Stomach (tissue), 9 donors: ENCODE results near the gene NME8. TPM values are rescaled to one million over a fixed set of nuclear protein-coding genes. Genes with fewer than 3 reads are reported as not detected.

Experiments used
- DNase-seq, 2 donors: peaks; one replicate each; pipeline versions ENCODE4 v3.0.0 to v3.0.0-alpha.2; 2013 to 2019
- H3K27ac ChIP-seq, 5 donors: fragments of 200-600 bp in 4 of 5; sonication (generic) in 4 of 5; one replicate each; pipeline ENCODE4 v1.5.1; 2013 to 2019; ENCODE audit warnings: mild to moderate bottlenecking in 1 of 5, moderate library complexity in 1 of 5
- H3K27me3 ChIP-seq, 3 donors: fragments of 200-600 bp; sonication (generic); one replicate each; pipeline ENCODE4 v1.5.1; 2017 to 2019; ENCODE audit warnings: mixed run types in 1 of 3
- H3K36me3 ChIP-seq, 4 donors: fragments of 200-600 bp; sonication (generic); 1 replicate in 3 of 4; 2 replicates in 1 of 4; pipeline ENCODE4 v1.5.1; 2016 to 2019
- H3K4me1 ChIP-seq, 4 donors: fragments of 200-600 bp; sonication (generic); one replicate each; pipeline ENCODE4 v1.5.1; 2016 to 2019
- H3K4me3 ChIP-seq, 4 donors: fragments of 200-600 bp; sonication (generic) in 3 of 4; one replicate each; pipeline ENCODE4 v1.5.1; 2016 to 2019; ENCODE audit warnings: mild to moderate bottlenecking in 1 of 4
- H3K9me3 ChIP-seq, 4 donors: fragments of 200-600 bp; sonication (generic); one replicate each; pipeline ENCODE4 v1.5.1; 2016 to 2019
- EP300 ChIP-seq: sonication (generic); formaldehyde crosslinking; IDR thresholded peaks from one replicate; pipeline ENCODE4 v1.6.1; 2017; ENCODE audit warnings: antibody characterized with exemption
- POLR2A ChIP-seq, 4 donors: fragments of 450-650 bp; IDR thresholded peaks; one replicate each; pipeline ENCODE4 v1.6.1; 2016; ENCODE audit warnings: antibody characterized with exemption in 4 of 4, control low read depth in 2 of 4, mild to moderate bottlenecking in 1 of 4, moderate library complexity in 1 of 4
- POLR2AphosphoS5 ChIP-seq, 3 donors: sonication (generic); formaldehyde crosslinking; IDR thresholded peaks; one replicate each; pipeline ENCODE4 v1.6.1; 2016; ENCODE audit warnings: antibody characterized with exemption in 3 of 3
- WGBS, 5 donors: extraction: QIAGEN DNeasy Blood & Tissue Kit in 3 of 5; methylation state at CpG; one replicate each; pipeline versions ENCODE4 v1.1.5 to v1.1.7; 2013 to 2018; 5-methylcytosine and 5-hydroxymethylcytosine counted together
- intact Hi-C: fragments of 100-400 bp; cut with DNase I; formaldehyde crosslinking; loops from one replicate; pipeline ENCODE4 v1.15.1; 2023; ENCODE audit warnings: low total_unique reads
- polyA plus RNA-seq, 3 donors: library from polyadenylated mRNA; stranded (reverse); fragments of 200-250 nt; gene quantifications; one replicate each; pipeline ENCODE4 v1.2.3, GENCODE V29; 2013
- total RNA-seq, 5 donors: library from RNA; depleted of rRNA; stranded (reverse); fragments of >200 nt; gene quantifications; one replicate each; pipeline versions ENCODE4 v1.1.0 to v1.2.3, GENCODE V29; 2014 to 2016
- TF ChIP-seq, protein P1 (sequence below), 7 experiments: fragments of 450-650 bp in 4 of 7; fragments of 200-600 bp in 3 of 7; sonication (generic) in 3 of 7; IDR thresholded peaks; one replicate each; pipeline ENCODE4 v1.5.1; 2016 to 2019; ENCODE audit warnings: antibody characterized with exemption in 7 of 7, control low read depth in 2 of 7, mild to moderate bottlenecking in 1 of 7
- donor health status: healthy with polysubstance abuse.
- donor health status: Bipolar disorder and iron deficiency.
- donor health status: healthy.

Gene NME8
- total and polyA plus RNA-seq, 8 donors, result 0.31 to 14.8 TPM; not detected in 6

DNA sequence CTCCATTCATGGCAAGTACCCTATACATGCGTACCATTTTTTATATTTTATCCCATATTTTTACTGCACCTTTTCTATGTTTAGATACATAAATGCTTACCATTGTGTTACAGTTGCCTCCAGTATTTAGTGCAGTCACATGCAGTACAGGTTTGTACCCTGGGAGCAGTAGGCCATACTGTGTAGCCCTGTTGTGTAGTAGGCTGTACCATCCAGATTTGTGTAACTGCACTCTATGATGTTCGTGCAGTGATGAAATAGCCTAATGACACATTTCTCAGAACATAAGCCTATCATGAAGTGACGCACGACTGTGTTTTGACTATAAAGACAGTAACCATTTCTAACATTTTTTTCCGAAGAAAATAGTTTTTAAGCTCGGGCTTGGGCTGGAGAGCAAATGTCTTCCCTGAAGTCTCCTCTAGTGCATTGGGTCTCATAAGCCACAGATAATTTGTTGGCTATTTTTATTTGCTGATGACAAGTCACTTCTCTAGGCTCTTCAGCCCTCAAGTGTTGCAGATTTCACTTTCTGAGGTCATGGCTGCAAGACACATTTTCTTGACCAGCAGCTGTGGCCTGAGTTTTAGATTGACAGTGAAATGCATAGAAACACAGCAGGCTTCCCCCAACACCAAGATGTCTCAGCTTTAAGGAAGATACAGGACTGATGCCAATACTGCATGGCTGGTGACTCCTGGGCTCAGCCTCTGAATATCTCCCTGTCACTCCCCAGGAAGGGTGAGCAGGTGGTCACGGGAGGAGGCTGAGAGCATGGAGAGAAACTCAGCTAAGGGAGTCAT lies 98.9 kb downstream of the NME8 start:
- Histone ChIP-seq H3K36me3 (peaks cover 0 to 4% (median 0%) of the 10 kb centered on the region in 4 donors), H3K9me3 (peaks cover 0 to 6% (median 0%) of the 10 kb centered on the region in 4 donors), H3K4me3 (no peak overlapping the region), H3K4me1 (peaks cover 0 to 19% (median 6%) of the 10 kb centered on the region in 4 donors), H3K27ac (no peak overlapping the region), H3K27me3 (no peaks in the 10 kb centered on the region)
- WGBS, 5 donors, result 79 to 92% (median 91%) methylated on average over 7 of the region's 7 CpGs
- intact Hi-C loops, result no loop called here
- TF ChIP-seq, protein P1, sequence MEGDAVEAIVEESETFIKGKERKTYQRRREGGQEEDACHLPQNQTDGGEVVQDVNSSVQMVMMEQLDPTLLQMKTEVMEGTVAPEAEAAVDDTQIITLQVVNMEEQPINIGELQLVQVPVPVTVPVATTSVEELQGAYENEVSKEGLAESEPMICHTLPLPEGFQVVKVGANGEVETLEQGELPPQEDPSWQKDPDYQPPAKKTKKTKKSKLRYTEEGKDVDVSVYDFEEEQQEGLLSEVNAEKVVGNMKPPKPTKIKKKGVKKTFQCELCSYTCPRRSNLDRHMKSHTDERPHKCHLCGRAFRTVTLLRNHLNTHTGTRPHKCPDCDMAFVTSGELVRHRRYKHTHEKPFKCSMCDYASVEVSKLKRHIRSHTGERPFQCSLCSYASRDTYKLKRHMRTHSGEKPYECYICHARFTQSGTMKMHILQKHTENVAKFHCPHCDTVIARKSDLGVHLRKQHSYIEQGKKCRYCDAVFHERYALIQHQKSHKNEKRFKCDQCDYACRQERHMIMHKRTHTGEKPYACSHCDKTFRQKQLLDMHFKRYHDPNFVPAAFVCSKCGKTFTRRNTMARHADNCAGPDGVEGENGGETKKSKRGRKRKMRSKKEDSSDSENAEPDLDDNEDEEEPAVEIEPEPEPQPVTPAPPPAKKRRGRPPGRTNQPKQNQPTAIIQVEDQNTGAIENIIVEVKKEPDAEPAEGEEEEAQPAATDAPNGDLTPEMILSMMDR (IDR thresholded peaks at IDR 0.05), result no peak
- no peak for DNase-seq

DNA sequence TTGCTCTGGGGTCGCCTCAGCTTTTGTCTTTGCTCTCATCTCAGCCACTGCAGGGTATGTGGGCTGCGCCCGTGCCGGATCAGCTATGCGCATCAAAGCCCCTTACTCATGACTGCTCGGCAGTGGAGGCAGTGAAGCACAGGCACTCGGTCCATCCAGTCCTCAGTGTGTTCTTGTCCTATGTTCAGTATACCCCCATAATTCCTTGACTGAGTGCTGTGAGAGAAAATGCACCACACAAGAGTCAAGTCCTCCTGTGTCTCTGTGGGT lies 99.5 kb downstream of the NME8 start:
- H3K9me3 ChIP-seq, result peaks cover 0 to 6% (median 0%) of the 10 kb centered on the region in 4 donors
- intact Hi-C loops, result no loop called here
- no peak for TF ChIP-seq POLR2A (IDR thresholded peaks at IDR 0.05)
- TF ChIP-seq EP300, result no peak
- TF ChIP-seq POLR2AphosphoS5 (IDR thresholded peaks at IDR 0.05), result no peak
- TF ChIP-seq, protein P1 (IDR thresholded peaks at IDR 0.05), result no peak
- H3K27ac ChIP-seq, result no peak overlapping the region
- peaks cover 0 to 7% (median 0%) of the 10 kb centered on the region in 4 donors for H3K36me3 ChIP-seq
- no peak overlapping the region for H3K4me3 ChIP-seq
- no peaks in the 10 kb centered on the region for H3K27me3 ChIP-seq
- no peak for DNase-seq
- H3K4me1 ChIP-seq, result peaks cover 0 to 15% (median 6%) of the 10 kb centered on the region in 4 donors
- 78 to 90% (median 83%) methylated on average over 7 of the region's 7 CpGs for WGBS, 5 donors

Other genes starting within 250 kb of the NME8 start
- gene GPR141, start 164.8 kb upstream of the NME8 start, total RNA-seq, result 1 to 10 TPM in 2 of 5 donors, not detected in 3; 1.3 to 7.1 TPM
- 1 to 10 TPM in 1 of 3 donors, under 1 TPM in 2; 0.10 to 2.0 (median 0.50) TPM for gene GPR141, start 164.8 kb upstream of the NME8 start, polyA plus RNA-seq
- gene SFRP4, start 68.2 kb downstream of the NME8 start, total RNA-seq, result 1 to 10 TPM in 1 of 5 donors, under 1 TPM in 1, not detected in 3; 0.29 to 7.9 TPM
- gene SFRP4, start 68.2 kb downstream of the NME8 start, polyA plus RNA-seq, result 1 to 10 TPM in 1 of 3 donors, under 1 TPM in 2; 0.37 to 1.1 (median 0.45) TPM
- 10 to 100 TPM in 1 of 5 donors, 1 to 10 TPM in 3, not detected in 1; 1.2 to 11.7 (median 6.1) TPM for gene EPDR1, start 72.0 kb downstream of the NME8 start, total RNA-seq
- 1 to 10 TPM; 1.4 to 2.6 (median 1.5) TPM for gene EPDR1, start 72.0 kb downstream of the NME8 start, polyA plus RNA-seq